Thyroid gland (tissue), 4 donors: ENCODE results near the gene MTFP1.

Experiments
- POLR2A ChIP-seq, 2 donors: fragments of 450-650 bp; IDR thresholded peaks; one replicate each; pipeline ENCODE4 v1.6.1; 2017; ENCODE audit warnings: antibody characterized with exemption in 2 of 2, mild to moderate bottlenecking in 2 of 2, moderate library complexity in 1 of 2
- TF ChIP-seq, protein P1 (sequence below), 6 experiments: fragments of 200-600 bp in 3 of 6; fragments of 450-650 bp in 3 of 6; sonication (generic) in 3 of 6; IDR thresholded peaks; one replicate each; pipeline ENCODE4 v1.5.1; 2016 to 2019; ENCODE audit warnings: antibody characterized with exemption in 6 of 6, mild to moderate bottlenecking in 2 of 6, inconsistent platforms in 1 of 6, moderate library complexity in 1 of 6

DNA sequence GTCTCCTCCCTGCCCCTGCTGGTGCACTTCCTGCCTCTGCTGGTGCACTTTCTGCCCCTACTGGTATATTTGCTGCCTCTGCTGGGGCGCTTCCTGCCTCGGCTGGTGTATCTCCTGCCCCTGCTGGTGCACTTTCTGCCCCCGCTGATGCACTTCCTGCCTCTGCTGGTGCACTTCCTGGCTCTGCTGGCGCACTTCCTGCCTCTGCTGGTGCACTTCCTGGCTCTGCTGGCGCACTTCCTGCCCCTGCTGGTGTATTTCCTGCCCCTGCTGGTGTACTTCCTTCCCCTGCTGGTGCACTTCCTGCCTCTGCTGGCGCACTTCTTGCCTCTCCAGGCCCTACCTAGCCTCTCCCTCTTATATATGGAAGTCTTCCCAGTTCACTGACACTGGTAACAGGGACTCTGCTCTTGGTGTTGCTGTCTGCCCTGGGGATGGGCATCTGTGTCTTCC lies 10.1 kb downstream of the MTFP1 start:
- TF ChIP-seq, protein P1, sequence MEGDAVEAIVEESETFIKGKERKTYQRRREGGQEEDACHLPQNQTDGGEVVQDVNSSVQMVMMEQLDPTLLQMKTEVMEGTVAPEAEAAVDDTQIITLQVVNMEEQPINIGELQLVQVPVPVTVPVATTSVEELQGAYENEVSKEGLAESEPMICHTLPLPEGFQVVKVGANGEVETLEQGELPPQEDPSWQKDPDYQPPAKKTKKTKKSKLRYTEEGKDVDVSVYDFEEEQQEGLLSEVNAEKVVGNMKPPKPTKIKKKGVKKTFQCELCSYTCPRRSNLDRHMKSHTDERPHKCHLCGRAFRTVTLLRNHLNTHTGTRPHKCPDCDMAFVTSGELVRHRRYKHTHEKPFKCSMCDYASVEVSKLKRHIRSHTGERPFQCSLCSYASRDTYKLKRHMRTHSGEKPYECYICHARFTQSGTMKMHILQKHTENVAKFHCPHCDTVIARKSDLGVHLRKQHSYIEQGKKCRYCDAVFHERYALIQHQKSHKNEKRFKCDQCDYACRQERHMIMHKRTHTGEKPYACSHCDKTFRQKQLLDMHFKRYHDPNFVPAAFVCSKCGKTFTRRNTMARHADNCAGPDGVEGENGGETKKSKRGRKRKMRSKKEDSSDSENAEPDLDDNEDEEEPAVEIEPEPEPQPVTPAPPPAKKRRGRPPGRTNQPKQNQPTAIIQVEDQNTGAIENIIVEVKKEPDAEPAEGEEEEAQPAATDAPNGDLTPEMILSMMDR (IDR thresholded peaks at IDR 0.05): no peak
- TF ChIP-seq POLR2A (IDR thresholded peaks at IDR 0.05): no peak
